Measurements from ENCODE around the gene KCNG2.

DNA sequence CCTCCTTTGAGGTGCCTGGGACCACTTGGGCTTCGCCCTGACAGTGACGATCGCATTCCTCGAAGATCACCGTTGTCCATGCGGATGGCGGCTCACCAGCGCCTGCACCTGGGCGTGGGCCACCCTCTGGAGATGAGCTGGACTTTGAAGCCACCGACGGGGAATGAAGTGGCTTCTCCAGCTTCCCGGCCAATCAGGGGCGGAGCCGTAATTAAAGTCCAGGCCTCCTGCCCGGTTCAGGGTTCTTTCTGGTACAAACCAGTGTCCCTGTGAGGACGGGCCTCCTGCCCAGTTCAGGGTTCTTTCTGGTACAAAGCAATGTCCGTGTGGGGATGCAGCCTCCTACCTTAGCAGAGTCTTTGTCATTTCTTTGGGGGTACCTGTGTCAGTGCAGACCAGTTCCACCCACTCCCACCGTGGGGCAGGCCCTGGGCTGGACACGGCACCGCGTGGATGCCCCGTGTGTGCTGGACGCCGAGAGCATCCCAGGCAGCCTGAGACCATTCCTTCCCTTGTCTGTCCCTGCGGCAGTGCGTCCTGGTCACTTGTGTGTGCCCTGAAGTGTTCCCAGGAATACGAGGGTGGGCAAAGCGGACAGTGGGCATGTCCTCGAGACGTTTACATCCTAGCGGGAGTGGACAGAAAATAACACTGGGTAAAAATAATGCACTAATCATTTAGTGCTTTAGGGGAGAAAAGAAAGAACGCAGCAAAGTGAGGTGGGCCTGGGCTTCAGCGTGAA lies 55.0 kb downstream of the KCNG2 start:
- TF ChIP-seq, protein P1, sequence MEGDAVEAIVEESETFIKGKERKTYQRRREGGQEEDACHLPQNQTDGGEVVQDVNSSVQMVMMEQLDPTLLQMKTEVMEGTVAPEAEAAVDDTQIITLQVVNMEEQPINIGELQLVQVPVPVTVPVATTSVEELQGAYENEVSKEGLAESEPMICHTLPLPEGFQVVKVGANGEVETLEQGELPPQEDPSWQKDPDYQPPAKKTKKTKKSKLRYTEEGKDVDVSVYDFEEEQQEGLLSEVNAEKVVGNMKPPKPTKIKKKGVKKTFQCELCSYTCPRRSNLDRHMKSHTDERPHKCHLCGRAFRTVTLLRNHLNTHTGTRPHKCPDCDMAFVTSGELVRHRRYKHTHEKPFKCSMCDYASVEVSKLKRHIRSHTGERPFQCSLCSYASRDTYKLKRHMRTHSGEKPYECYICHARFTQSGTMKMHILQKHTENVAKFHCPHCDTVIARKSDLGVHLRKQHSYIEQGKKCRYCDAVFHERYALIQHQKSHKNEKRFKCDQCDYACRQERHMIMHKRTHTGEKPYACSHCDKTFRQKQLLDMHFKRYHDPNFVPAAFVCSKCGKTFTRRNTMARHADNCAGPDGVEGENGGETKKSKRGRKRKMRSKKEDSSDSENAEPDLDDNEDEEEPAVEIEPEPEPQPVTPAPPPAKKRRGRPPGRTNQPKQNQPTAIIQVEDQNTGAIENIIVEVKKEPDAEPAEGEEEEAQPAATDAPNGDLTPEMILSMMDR (IDR thresholded peaks at IDR 0.05): no peak
- TF ChIP-seq POLR2A (IDR thresholded peaks at IDR 0.05) (no peak), EP300 (IDR thresholded peaks at IDR 0.05; ENCODE audit: low read depth) (no peak)

Measured in transverse colon (tissue), 3 donors.